Measurements from ENCODE around the gene ABCB1. TPM values are rescaled to one million over a fixed set of nuclear protein-coding genes. Genes with fewer than 3 reads are reported as not detected.

ABCB1 gene
- total and polyA plus RNA-seq, 12 donors = 64.5 to 1,762 (median 363) TPM

- H3K4me3 ChIP-seq = peak overlapping the region in 2 of 4 donors; percentile 83 to 93
- peaks cover 5 to 23% of the 10 kb centered on the region in 2 donors for H3K4me1 ChIP-seq (replicated peaks in 1 of 2)
- WGBS, 4 donors = 17 to 34% (median 21%) methylated on average over 10 of the region's 10 CpGs
- peak in 6 of 7 donors; percentile 18 to 59 (median 34) for DNase-seq
- intact Hi-C loops (cut with DNase I) = no loop called here
- peak overlapping the region in 3 of 5 donors; percentile 43 to 88 (median 86) for H3K27ac ChIP-seq
- no peaks in the 10 kb centered on the region for H3K36me3 ChIP-seq (replicated peaks in 1 of 2)
- H3K27me3 ChIP-seq = no peaks in the 10 kb centered on the region
- no peaks in the 10 kb centered on the region for H3K9me3 ChIP-seq (replicated peaks in 1 of 3)
- peak in 1 of 2 donors; percentile 37 for TF ChIP-seq POLR2A (IDR thresholded peaks at IDR 0.05)
- no peak for TF ChIP-seq CTCF (IDR thresholded peaks at IDR 0.05)
These were observed 1.3 kb downstream of the ABCB1 start for GRCh38 chr7:87599336-87599735.

GRCh38 chr7:87598234-87599009 is 2.3 kb downstream of the ABCB1 start:
- intact Hi-C loops (cut with DNase I) = no loop called here

GRCh38 chr7:87596696-87597095 is 4.0 kb downstream of the ABCB1 start:
- no peak for DNase-seq
- intact Hi-C loops (cut with DNase I) = no loop called here
- no peaks in the 10 kb centered on the region for H3K36me3 ChIP-seq (replicated peaks in 1 of 2)
- H3K4me1 ChIP-seq (replicated peaks in 1 of 2) = peaks cover 5 to 22% of the 10 kb centered on the region in 2 donors
- WGBS, 4 donors = 24 to 65% (median 35%) methylated on average over 1 of the region's 1 CpG
- H3K4me3 ChIP-seq = no peak overlapping the region
- H3K27ac ChIP-seq = no peak overlapping the region
- no peaks in the 10 kb centered on the region for H3K9me3 ChIP-seq (replicated peaks in 1 of 3)
- H3K27me3 ChIP-seq = no peaks in the 10 kb centered on the region
- TF ChIP-seq POLR2A (IDR thresholded peaks at IDR 0.05) (no peak), CTCF (IDR thresholded peaks at IDR 0.05) (no peak)

More at GRCh38 chr7:87598234-87599009, 2.3 kb downstream of the ABCB1 start:
- peaks cover 5 to 23% of the 10 kb centered on the region in 2 donors for H3K4me1 ChIP-seq (replicated peaks in 1 of 2)
- peak overlapping the region in 1 of 5 donors; percentile 88 for H3K27ac ChIP-seq
- DNase-seq = no peak
- H3K4me3 ChIP-seq = peak overlapping the region in 1 of 4 donors; percentile 83
- no peaks in the 10 kb centered on the region for H3K9me3 ChIP-seq (replicated peaks in 1 of 3)
- TF ChIP-seq CTCF (IDR thresholded peaks at IDR 0.05) (no peak), POLR2A (IDR thresholded peaks at IDR 0.05) (no peak)
- H3K36me3 ChIP-seq (replicated peaks in 1 of 2) = no peaks in the 10 kb centered on the region
- H3K27me3 ChIP-seq = no peaks in the 10 kb centered on the region
- 20 to 44% (median 35%) methylated on average over 4 of the region's 4 CpGs for WGBS, 4 donors

- no peak overlapping the region for H3K27ac ChIP-seq
- H3K4me3 ChIP-seq = no peak overlapping the region
- TF ChIP-seq CTCF (IDR thresholded peaks at IDR 0.05) (no peak), POLR2A (IDR thresholded peaks at IDR 0.05) (no peak)
- no peaks in the 10 kb centered on the region for H3K9me3 ChIP-seq (replicated peaks in 1 of 3)
- no peaks in the 10 kb centered on the region for H3K36me3 ChIP-seq (replicated peaks in 1 of 2)
- DNase-seq = no peak
- peaks cover 5 to 17% of the 10 kb centered on the region in 2 donors for H3K4me1 ChIP-seq (replicated peaks in 1 of 2)
- intact Hi-C loops (cut with DNase I) = no loop called here
- WGBS, 4 donors = 68 to 78% (median 74%) methylated on average over 1 of the region's 1 CpG
- no peaks in the 10 kb centered on the region for H3K27me3 ChIP-seq
These were observed 4.5 kb downstream of the ABCB1 start for GRCh38 chr7:87596136-87596535.

Measured in adrenal gland (tissue), 12 donors.